Adrenal gland (tissue), 12 donors: ENCODE data around the gene IL17RC. TPM values are rescaled to one million over a fixed set of nuclear protein-coding genes. Genes with fewer than 3 reads are reported as not detected.

Experiments used
- DNase-seq, 7 donors: peaks; one replicate each; pipeline ENCODE4 v3.0.0-alpha.2; 2019 to 2020
- H3K27ac ChIP-seq, 5 donors: fragments of 200-600 bp; sonication (generic) in 4 of 5; 1 replicate in 3 of 5; 2 replicates in 2 of 5; pipeline versions ENCODE4 v1.5.1 to v1.8.0; 2016 to 2020; ENCODE audit warnings: mild to moderate bottlenecking in 1 of 5
- H3K27me3 ChIP-seq: fragments of 200-600 bp; 2 replicates; pipeline ENCODE4 v1.8.0; 2021
- H3K36me3 ChIP-seq, 2 donors: fragments of 200-600 bp; replicated peaks in 1 of 2; 1 replicate in 1 of 2; 2 replicates in 1 of 2; pipeline versions ENCODE4 v1.5.1 to v1.8.0; 2018 to 2022
- H3K4me1 ChIP-seq, 2 donors: fragments of 200-600 bp; replicated peaks in 1 of 2; 1 replicate in 1 of 2; 2 replicates in 1 of 2; pipeline versions ENCODE4 v1.5.1 to v1.8.0; 2018 to 2021
- H3K4me3 ChIP-seq, 4 donors: fragments of 200-600 bp; sonication (generic) in 3 of 4; one replicate each; pipeline ENCODE4 v1.5.1; 2016 to 2018
- H3K9me3 ChIP-seq, 3 donors: fragments of 200-600 bp; sonication (generic) in 1 of 3; replicated peaks in 1 of 3; 1 replicate in 2 of 3; 2 replicates in 1 of 3; pipeline versions ENCODE4 v1.5.1 to v1.8.0; 2016 to 2021
- POLR2A ChIP-seq, 2 donors: fragments of 450-650 bp; IDR thresholded peaks; one replicate each; pipeline ENCODE4 v1.6.1; 2017; ENCODE audit warnings: antibody characterized with exemption in 2 of 2, mild to moderate bottlenecking in 2 of 2, moderate library complexity in 1 of 2
- WGBS, 4 donors: extraction: QIAGEN DNeasy Blood & Tissue Kit in 2 of 4; methylation state at CpG; one replicate each; pipeline versions ENCODE4 v1.1.5 to v1.1.7; 2013 to 2017; 5-methylcytosine and 5-hydroxymethylcytosine counted together
- intact Hi-C, 2 donors: fragments of 100-400 bp; cut with DNase I; formaldehyde crosslinking; loops; one replicate each; pipeline versions ENCODE4 v1.14.1 to v1.15.0; 2022 to 2023
- polyA plus RNA-seq, 3 donors: library from polyadenylated mRNA; stranded (reverse); fragments of 200-250 nt in 2 of 3; fragments of 350-450 nt in 1 of 3; fragmentation: Illumina TruSeq in 1 of 3; extraction: RNeasy Lipid Tissue Mini Kit (QIAGEN cat#74804) in 1 of 3; gene quantifications; one replicate each; pipeline ENCODE4 v1.2.3, GENCODE V29; 2013 to 2014
- total RNA-seq, 9 donors: library from RNA; depleted of rRNA in 4 of 9; stranded (reverse); fragments of >200 nt in 4 of 9; fragments of 120-200 nt in 1 of 9; fragmentation: NEBNext Ultra II Directional in 1 of 9; extraction: Animal tissue kit (Norgen Biotek cat#: 25700) in 1 of 9; gene quantifications; one replicate each; pipeline versions ENCODE4 v1.1.0 to v1.2.4, GENCODE V29; 2013 to 2023
- TF ChIP-seq, protein P1 (sequence below), 6 experiments: fragments of 450-650 bp in 4 of 6; fragments of 200-600 bp in 2 of 6; sonication (generic) in 1 of 6; IDR thresholded peaks; 1 replicate in 5 of 6; 2 replicates in 1 of 6; pipeline versions ENCODE4 v1.5.1 to v1.8.0; 2016 to 2021; ENCODE audit warnings: antibody characterized with exemption in 6 of 6, mild to moderate bottlenecking in 2 of 6, moderate library complexity in 1 of 6
- donor health status: healthy with polysubstance abuse.
- donor health status: Bipolar disorder and iron deficiency.
- donor health status: DM: yes; HTN: yes; CAD: no.
- donor health status: DM: no; HTN: no; CAD: no.
- donor health status: DM: no; HTN: no; CAD: no.
- donor health status: DM: yes; HTN: yes; CAD: no.

Gene IL17RC
- total and polyA plus RNA-seq, 12 donors = 20.5 to 283 (median 90.4) TPM

DNA sequence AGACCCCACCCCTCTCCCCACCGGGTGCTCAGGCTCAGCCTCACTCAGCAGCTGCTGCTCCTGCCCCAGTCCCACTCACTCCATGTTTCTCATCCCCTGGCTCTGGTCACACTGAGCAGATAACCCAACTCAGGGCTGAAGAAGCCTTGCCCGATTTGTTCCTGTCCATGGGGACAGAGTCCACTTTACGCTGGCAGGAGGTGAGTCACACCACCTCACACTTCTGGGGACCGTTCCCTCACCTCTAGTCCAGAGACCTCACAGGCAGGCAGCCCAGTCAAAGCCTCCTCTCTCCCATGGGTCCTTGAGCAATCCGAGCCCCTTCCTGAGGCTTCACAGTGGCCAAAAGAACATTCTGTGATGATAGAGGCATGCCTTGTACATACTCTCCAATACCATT lies 38.2 kb upstream of the IL17RC start:
- intact Hi-C loops = no loop called here
- H3K4me1 ChIP-seq = peaks cover under 1 to 6% of the 10 kb centered on the region in 2 donors
- no peaks in the 10 kb centered on the region for H3K36me3 ChIP-seq
- H3K4me3 ChIP-seq = no peak overlapping the region
- WGBS, 4 donors = 72 to 87% (median 82%) methylated on average over 5 of the region's 5 CpGs
- no peaks in the 10 kb centered on the region for H3K9me3 ChIP-seq
- TF ChIP-seq, protein P1, sequence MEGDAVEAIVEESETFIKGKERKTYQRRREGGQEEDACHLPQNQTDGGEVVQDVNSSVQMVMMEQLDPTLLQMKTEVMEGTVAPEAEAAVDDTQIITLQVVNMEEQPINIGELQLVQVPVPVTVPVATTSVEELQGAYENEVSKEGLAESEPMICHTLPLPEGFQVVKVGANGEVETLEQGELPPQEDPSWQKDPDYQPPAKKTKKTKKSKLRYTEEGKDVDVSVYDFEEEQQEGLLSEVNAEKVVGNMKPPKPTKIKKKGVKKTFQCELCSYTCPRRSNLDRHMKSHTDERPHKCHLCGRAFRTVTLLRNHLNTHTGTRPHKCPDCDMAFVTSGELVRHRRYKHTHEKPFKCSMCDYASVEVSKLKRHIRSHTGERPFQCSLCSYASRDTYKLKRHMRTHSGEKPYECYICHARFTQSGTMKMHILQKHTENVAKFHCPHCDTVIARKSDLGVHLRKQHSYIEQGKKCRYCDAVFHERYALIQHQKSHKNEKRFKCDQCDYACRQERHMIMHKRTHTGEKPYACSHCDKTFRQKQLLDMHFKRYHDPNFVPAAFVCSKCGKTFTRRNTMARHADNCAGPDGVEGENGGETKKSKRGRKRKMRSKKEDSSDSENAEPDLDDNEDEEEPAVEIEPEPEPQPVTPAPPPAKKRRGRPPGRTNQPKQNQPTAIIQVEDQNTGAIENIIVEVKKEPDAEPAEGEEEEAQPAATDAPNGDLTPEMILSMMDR (IDR thresholded peaks at IDR 0.05) = no peak
- no peak for TF ChIP-seq POLR2A (IDR thresholded peaks at IDR 0.05)
- no peak overlapping the region for H3K27ac ChIP-seq
- no peak for DNase-seq
- no peaks in the 10 kb centered on the region for H3K27me3 ChIP-seq

DNA sequence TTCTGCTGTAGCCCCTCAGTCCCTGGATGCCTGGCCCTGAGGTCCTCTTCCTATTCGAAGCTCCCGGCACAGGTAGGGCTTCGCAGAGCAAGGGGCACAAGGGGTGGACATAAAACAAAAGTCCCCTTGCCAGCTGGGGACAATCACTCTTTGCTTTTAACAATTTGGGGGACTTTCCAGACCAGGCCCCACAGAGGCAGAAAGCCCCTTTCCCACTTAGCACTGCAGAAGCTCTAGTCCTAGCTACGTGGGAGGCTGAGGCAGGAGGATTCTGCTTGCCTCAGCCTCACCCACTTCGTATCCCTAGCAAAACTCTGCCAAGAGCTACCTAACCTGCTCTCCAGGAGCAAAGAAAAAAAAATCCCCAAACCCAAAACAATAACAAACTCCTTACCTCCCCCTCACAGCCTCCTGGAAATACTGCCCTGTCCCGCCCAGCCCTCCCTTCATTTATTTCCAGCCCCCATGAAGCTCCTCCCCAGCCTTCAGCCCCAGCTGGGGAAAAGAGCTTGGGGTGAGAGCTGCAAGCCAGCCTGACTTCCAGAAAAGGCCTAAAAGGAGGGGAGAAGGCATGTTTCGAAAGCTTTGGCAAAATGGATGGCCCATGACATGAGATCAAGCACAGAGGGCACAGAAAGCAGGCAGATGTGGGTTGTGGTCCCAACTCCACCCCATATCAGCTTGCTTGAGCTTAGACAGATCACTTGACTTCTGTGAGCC lies 36.9 kb upstream of the IL17RC start, which contains the start of gene CIDEC:
Gene CIDEC, minus strand, starts transcription at position 424 of the 720 bp plus-strand sequence. CDS start 1,767 bp downstream, outside the sequence.
- Histone ChIP-seq H3K27ac (no peak within 1 kb of the TSS), H3K4me1 (peaks cover 7 to 14% of the 10 kb centered on the region in 2 donors), H3K9me3 (no peaks in the 10 kb centered on the region), H3K27me3 (no peaks in the 10 kb centered on the region), H3K4me3 (no peak within 1 kb of the TSS), H3K36me3 (no peaks in the 10 kb centered on the region)
- TF ChIP-seq, protein P1 (IDR thresholded peaks at IDR 0.05) = no peak
- no peak for TF ChIP-seq POLR2A (IDR thresholded peaks at IDR 0.05)
- no peak for DNase-seq
- intact Hi-C loops = no loop called here
- WGBS, 4 donors = 86 to 92% (median 90%) methylated on average over 6 to 7 of the region's 7 CpGs

DNA sequence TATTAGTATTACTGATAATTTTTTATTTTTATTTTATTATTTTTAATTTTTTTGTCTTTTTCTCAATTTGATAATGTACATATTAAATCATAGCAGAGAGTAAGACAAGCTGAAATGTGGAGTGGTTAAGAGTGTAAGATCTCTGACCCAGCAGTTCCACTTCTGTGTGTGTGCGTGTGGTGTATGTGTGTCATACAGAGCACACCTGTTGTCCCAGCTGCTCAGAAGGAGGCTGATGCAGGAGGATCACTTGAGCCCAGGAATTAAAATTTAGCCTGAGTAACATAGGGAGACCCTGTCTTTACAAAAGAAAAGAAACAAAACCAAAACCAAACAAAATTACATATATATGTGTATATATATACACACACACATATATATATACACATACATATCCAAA lies 35.5 kb upstream of the IL17RC start:
- H3K36me3 ChIP-seq = no peaks in the 10 kb centered on the region
- whole genome bisulfite sequencing, 4 donors = 90 to 100% (median 94%) methylated on average over 1 of the region's 1 CpG
- no peak overlapping the region for H3K4me3 ChIP-seq
- H3K9me3 ChIP-seq = no peaks in the 10 kb centered on the region
- H3K27me3 ChIP-seq = no peaks in the 10 kb centered on the region
- no peak for TF ChIP-seq POLR2A (IDR thresholded peaks at IDR 0.05)
- TF ChIP-seq, protein P1 (IDR thresholded peaks at IDR 0.05) = no peak
- no peak overlapping the region for H3K27ac ChIP-seq
- intact Hi-C loops = no loop called here
- H3K4me1 ChIP-seq = peaks cover 7 to 13% of the 10 kb centered on the region in 2 donors
- DNase-seq = no peak

DNA sequence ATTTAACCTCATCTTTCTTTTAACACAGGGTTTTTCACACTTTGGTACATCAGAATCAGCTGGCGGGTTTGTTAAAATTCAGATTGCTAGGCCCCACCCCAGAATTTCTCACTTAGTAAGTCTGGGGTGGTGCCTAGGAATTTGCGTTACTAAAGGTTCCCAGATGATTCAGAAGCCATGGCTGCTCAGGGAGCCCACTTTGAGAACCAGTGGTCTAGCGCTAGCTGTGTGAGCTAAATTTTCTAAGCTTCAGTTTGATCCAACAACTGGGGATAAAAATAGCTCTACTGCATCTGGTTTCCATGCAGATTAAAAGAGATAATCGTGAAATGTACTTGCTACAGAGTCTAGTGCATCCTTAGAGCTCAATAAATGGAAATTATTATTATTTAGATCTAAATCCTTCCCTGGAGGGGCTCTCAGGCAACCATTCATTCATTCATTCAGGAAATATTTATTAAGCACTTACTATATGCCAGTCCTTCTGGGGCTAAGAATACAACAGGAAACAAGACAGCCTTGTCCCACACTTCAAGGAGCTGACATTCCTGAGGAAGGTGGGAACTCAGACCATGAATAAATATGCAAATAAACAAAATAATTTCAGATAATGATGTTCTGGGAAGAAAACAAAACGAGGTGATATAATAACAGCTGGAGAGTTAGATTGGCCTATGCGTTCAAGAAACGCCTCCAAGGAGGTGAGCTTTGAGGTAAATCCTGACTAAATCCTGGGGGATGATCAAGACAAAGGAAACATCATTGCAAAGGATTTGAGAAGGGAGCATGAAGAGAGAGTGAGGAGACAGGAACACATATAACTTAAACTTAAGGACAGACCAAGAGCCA lies 33.0 kb upstream of the IL17RC start:
- intact Hi-C loops = no loop called here
- no peak for DNase-seq
- Histone ChIP-seq H3K4me1 (peaks cover 7 to 19% of the 10 kb centered on the region in 2 donors), H3K27me3 (no peaks in the 10 kb centered on the region), H3K4me3 (no peak overlapping the region), H3K9me3 (no peaks in the 10 kb centered on the region), H3K27ac (peak overlapping the region in 4 of 5 donors; percentile 24 to 72 (median 58)), H3K36me3 (no peaks in the 10 kb centered on the region)
- TF ChIP-seq POLR2A (IDR thresholded peaks at IDR 0.05) = no peak
- TF ChIP-seq, protein P1 (IDR thresholded peaks at IDR 0.05) = no peak
- 70 to 76% (median 75%) methylated on average over 7 of the region's 7 CpGs for WGBS, 4 donors
